Measurements from ENCODE around the gene EHMT2.
"Not testable (repeated sequence)": the region's sequence is repeated elsewhere in the genome, so short reads cannot be mapped to it uniquely, and the experiment has no call there.

EHMT2 gene

GRCh38 chr6:31870385-31870921, 27.0 kb downstream of the EHMT2 start:
- DNase-seq (ENCODE audit: low read depth in 3 of 3): no peak

- DNase-seq (ENCODE audit: low read depth in 3 of 3): no peak
These were observed 28.2 kb downstream of the EHMT2 start for GRCh38 chr6:31869343-31869742.

DNA sequence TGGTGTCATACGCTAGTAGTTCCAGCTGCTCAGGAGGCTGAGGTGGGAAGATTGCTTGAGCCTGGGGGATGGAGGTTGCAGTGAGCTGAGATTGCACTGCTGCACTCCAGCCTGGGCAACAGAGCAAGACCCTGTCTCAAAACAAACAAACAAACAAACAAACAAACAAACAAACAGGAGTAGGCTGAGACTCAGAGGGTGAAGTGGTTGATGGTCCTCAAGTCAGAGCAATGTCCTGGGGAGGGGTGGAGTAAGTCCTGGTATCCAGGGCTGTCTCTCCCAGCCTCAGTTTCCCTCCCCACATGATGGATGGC, 28.9 kb downstream of the EHMT2 start:
- DNase-seq (ENCODE audit: low read depth in 3 of 3): not testable (repeated sequence)

DNA sequence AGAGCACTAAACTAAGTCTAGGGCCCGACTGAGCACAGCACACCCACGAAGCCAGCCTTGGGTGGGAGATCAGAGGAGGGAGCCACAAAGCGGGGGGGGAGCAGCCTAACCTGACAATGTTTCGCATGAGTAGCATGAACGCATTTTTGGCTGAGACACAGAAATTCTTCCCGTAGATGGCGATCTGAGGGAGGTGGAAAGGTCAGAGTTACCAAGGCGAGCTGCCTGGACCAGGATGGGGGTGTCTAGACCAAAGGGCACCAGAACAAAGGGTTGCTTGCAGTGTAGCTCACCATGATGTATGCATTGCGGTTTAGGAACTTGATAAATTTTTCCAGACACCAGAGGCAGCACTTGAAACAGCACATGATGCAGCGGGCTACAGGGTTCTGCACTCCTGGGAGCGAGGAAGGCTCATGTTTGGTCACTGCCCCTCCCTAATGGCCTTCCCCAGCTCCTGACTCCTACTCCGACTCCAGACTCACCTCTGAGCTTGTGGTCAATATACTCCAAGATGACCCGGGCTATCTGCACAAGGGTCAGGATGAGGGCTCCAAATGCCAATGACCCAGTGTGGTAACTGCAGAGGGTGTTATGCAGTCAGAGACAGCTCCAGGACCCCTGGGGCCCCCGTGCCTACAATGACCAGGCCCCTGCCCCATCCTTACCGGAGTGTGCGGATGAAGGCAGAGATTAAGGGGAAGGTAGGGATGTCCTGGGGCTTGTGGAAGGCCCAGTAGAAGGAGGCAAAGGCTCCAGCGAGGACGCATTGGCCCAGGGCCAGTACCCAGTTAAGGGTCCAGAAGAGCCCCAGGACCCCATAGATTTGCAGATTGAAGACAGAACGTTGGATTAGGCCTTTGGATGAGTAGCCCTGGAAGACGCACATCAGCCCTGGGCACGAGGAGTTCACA, 32.0 kb downstream of the EHMT2 start:
- no peak for DNase-seq (ENCODE audit: low read depth in 3 of 3)

- DNase-seq (ENCODE audit: low read depth in 3 of 3): no peak
These were observed 32.7 kb downstream of the EHMT2 start for GRCh38 chr6:31864818-31865204.

GRCh38 chr6:31864123-31864562, 33.4 kb downstream of the EHMT2 start:
- not testable (repeated sequence) for DNase-seq (ENCODE audit: low read depth in 3 of 3)

DNA sequence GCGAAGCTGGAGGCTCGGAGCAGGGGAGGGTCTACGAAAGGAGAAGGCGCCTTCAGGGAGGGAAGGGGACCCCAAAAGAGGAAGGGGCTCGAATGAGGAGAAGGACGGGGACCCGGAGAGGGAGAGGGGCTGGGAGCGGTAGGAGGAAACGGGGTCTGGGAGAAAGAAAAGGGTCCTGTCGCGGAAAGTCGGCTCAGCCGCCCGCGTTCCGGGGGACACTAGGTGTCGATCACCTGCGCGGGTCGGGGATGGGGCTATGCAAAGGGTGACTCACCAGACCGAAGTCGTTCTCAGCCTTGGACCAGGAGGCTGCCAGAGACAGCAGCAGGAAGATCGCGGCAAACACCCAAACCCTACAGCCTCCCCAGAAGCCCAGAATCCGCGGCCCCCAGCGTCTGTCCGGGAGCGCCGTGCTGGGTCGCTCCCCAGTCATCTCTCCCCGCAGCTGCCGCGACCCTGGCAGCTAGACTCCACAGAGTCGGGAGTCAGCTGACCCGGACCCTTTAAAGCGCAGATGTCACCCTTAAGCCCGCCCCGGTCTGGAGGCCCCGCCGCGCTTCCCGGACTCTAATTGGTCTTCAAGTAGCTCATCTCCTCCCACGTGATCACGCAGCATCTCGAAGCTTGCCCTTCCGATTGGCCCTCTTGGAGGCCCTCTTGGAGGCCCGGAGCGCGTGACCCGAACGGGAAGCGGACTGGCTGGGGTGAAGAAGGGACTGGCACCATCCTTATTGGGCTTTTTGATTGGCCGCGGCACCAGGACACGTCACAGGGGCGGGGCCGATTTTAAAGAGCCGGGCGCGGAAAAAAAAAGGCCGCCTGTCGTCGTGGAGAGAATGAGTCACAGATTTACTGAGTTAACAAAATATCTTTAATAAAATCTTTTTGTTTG, 34.9 kb downstream of the EHMT2 start, which contains the start of gene NEU1:
NEU1 (minus strand) TSS at position 478 of the 892 bp plus-strand sequence; CDS start at position 433, 45 bp downstream.
- DNase-seq (ENCODE audit: low read depth in 3 of 3): peak; percentile 97 to 99 (median 99)

DNA sequence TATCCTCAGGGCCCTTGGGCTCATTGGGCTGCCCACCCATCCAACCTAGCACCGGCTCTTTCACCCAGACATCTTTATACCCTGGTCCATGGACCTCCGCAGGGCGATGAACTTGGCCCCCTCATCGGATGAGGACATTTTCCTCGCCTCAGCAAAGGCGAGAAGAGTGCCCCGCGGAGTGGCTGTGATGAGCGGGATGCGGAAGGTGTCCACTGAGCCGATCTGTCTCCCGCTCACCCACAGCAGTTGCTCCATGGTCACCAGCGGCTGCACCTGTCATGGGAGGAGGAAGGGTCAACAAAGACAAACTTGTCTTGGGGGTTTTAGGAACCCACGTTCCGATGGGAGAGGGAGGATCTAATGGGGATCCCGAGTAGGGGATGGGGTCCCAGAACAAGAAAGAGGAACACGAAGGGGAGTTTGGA, 35.6 kb downstream of the EHMT2 start:
- no peak for DNase-seq (ENCODE audit: low read depth in 3 of 3)

DNA sequence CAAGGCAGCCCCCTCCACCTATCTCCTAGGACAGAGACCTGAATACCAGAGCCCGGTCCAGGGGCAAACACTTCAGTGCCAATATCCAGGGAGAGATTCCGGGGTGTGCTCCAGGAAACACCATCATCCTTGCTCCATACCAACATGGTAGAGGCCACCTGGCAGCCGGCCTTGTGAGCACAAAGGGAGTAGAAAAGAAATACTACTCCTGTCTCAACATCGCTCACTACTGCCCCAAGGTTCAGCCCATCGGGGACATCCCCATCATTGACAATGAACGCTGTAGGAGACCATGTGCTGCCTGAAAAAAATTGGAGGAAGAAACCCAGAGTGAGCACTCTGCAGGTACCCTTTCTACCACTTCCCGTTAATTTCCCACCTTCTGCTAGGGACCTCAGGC, 36.3 kb downstream of the EHMT2 start:
- no peak for DNase-seq (ENCODE audit: low read depth in 3 of 3)

DNA sequence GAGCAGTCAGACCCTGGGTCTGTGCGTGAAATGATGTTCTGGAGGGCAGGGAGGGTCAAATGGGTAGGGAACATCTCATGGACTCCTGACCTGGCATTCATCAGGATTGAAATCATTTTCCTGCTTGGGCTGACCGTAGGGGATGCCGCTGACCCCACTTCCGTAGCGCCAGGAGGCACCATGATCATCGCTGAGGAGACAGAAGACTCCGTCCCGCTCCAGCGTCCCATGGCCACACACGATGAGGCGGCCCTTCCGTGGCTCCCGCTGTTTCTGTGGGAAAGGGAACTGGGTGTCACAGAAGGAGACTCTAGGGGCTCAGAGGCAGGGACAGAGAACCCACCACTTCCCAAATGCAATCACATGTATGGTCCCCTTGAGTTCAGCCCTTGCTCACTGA, 37.1 kb downstream of the EHMT2 start:
- DNase-seq (ENCODE audit: low read depth in 3 of 3): no peak

DNA sequence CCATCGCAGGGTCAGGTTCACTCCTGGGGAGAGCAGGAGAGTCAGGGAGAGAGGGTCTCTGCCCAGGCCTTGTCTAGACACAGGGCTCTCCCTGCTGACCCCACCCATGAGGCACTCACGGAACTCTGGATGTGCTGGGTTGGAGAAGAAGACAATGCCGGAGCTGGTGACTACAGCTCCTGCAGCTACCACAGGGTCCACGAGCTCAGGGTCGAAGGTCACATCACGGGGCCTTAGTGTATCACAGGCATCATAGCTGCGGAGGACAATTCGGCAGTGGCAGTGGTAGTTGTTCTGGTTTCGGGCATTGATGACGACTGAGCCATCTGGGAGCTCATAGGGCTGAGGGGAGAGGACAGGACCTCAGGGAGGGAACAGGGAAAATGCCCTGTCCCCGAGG, 37.6 kb downstream of the EHMT2 start:
- no peak for DNase-seq (ENCODE audit: low read depth in 3 of 3)

- DNase-seq (ENCODE audit: low read depth in 3 of 3): no peak
These were observed 38.8 kb downstream of the EHMT2 start for GRCh38 chr6:31858707-31859106.

- not testable (repeated sequence) for DNase-seq (ENCODE audit: low read depth in 3 of 3)
These were observed 39.7 kb downstream of the EHMT2 start for GRCh38 chr6:31857774-31858173.

GRCh38 chr6:31851980-31852718, 45.3 kb downstream of the EHMT2 start:
- not testable (repeated sequence) for DNase-seq (ENCODE audit: low read depth in 3 of 3)

GRCh38 chr6:31851485-31851832, 46.0 kb downstream of the EHMT2 start:
- DNase-seq (ENCODE audit: low read depth in 3 of 3): no peak

GRCh38 chr6:31850765-31851484, 46.6 kb downstream of the EHMT2 start:
- no peak for DNase-seq (ENCODE audit: low read depth in 3 of 3)

- DNase-seq (ENCODE audit: low read depth in 3 of 3): no peak
These were observed 50.1 kb downstream of the EHMT2 start for GRCh38 chr6:31847276-31847978.

GRCh38 chr6:31844507-31844906, 53.0 kb downstream of the EHMT2 start:
- DNase-seq (ENCODE audit: low read depth in 3 of 3): no peak

DNA sequence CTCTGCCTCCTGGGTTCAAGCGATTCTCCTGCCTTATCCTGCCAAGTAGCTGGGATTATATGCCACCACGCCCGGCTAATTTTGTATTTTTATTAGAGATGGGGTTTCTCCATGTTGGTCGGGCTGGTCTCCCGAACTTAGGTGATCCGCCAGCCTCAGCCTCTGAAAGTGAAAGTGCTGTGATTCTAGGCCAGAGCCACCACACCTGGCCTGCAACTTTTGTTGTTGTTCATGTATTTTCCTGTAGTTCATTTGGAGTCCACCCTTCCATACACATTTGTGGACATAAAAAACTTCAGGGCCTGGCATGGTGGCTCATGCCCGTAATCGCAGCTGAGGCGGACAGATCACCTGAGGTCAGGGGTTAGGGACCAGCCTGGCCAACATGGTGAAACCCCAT, 55.4 kb downstream of the EHMT2 start:
- no peak for DNase-seq (ENCODE audit: low read depth in 3 of 3)

DNA sequence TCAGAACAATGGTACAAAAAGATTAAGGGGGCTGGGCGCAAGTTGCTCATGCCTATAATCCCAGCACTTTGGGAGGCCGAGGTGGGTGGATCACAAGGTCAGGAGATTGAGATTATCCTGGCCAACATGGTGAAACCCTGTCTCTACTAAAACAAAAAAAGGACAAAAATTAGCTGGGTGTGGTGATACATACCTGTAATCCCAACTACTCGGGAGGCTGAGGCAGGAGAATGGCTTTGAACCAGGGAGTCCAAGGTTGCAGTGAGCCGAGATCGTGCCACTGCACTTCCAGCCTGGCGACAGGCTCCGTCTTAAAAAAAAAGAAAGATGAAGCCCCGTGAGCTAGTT, 57.7 kb downstream of the EHMT2 start:
- not testable (repeated sequence) for DNase-seq (ENCODE audit: low read depth in 3 of 3)

Data from stimulated activated CD4-positive, alpha-beta T cell treated with anti-CD3 and anti-CD28 coated beads, TNF-alpha, amount 100 ng/mL, for 24 hours (primary cell).